DOHH2 (cell line): ENCODE results near the gene RAB11B.
"Not testable (repeated sequence)": the region's sequence is repeated elsewhere in the genome, so short reads cannot be mapped to it uniquely, and the experiment has no call there.

Source experiments
- H3F3A ChIP-seq: fragments of 200-600 bp; sonication (generic), shearing (Covaris generic); 2 replicates; pipeline ENCODE4 v1.6.0; 2016; ENCODE audit warnings: antibody characterized with exemption, mild to moderate bottlenecking; ENCODE audit not compliant: control insufficient read depth, insufficient read depth
- H3K27ac ChIP-seq: fragments of 200-600 bp; sonication (generic); 2 replicates; pipeline ENCODE4 v1.5.1; 2014; ENCODE audit warnings: low read depth, mild to moderate bottlenecking, low read length, moderate library complexity
- H3K27me3 ChIP-seq: fragments of 200-600 bp; sonication (generic); 2 replicates; pipeline ENCODE4 v1.6.1; 2014; ENCODE audit warnings: mild to moderate bottlenecking, low read length, mixed read lengths; ENCODE audit not compliant: control insufficient read depth
- H3K36me3 ChIP-seq: fragments of 200-600 bp; sonication (generic); 2 replicates; pipeline ENCODE4 v1.6.1; 2014; ENCODE audit warnings: mild to moderate bottlenecking, low read length, moderate library complexity, mixed read lengths; ENCODE audit not compliant: control insufficient read depth
- H3K4me1 ChIP-seq: fragments of 200-600 bp; sonication (generic); 2 replicates; pipeline ENCODE4 v1.6.1; 2014; ENCODE audit warnings: mild to moderate bottlenecking, low read length, mixed read lengths; ENCODE audit not compliant: control insufficient read depth
- H3K4me2 ChIP-seq: fragments of 200-600 bp; sonication (generic); 2 replicates; pipeline ENCODE4 v1.6.0; 2014; ENCODE audit warnings: mild to moderate bottlenecking, low read length, moderate library complexity
- H3K4me3 ChIP-seq: fragments of 200-600 bp; sonication (generic); 2 replicates; pipeline ENCODE4 v1.5.1; 2014; ENCODE audit warnings: mild to moderate bottlenecking, low read length, mixed read lengths
- H3K79me2 ChIP-seq: fragments of 200-600 bp; sonication (generic); 2 replicates; pipeline ENCODE4 v1.6.1; 2014; ENCODE audit warnings: mild to moderate bottlenecking, low read length, mixed read lengths; ENCODE audit not compliant: control insufficient read depth
- H3K9me2 ChIP-seq: fragments of 200-600 bp; sonication (generic); replicated peaks from 2 replicates; pipeline ENCODE4 v1.6.1; 2014; ENCODE audit warnings: mild to moderate bottlenecking, low read length, mixed read lengths; ENCODE audit not compliant: control insufficient read depth
- H3K9me3 ChIP-seq: fragments of 200-600 bp; sonication (generic); 2 replicates; pipeline ENCODE4 v1.6.1; 2014; ENCODE audit warnings: antibody characterized with exemption, low read length, mixed read lengths; ENCODE audit not compliant: control insufficient read depth, insufficient read depth
- H4K20me1 ChIP-seq: fragments of 200-600 bp; sonication (generic); 2 replicates; pipeline ENCODE4 v1.6.0; 2014; ENCODE audit warnings: low read depth, mild to moderate bottlenecking, antibody characterized with exemption, low read length, moderate library complexity; ENCODE audit not compliant: control insufficient read depth, insufficient read depth
- CTCF ChIP-seq: fragments of 200-600 bp; sonication (generic); IDR thresholded peaks from one replicate; pipeline ENCODE4 v1.5.1; 2014; ENCODE audit warnings: antibody characterized with exemption, mild to moderate bottlenecking, low read depth, low read length; ENCODE audit not compliant: poor library complexity, severe bottlenecking
- EZH2phosphoT487 ChIP-seq: fragments of 200-600 bp; sonication (generic); IDR thresholded peaks from 2 replicates; pipeline ENCODE4 v1.6.1; 2017; ENCODE audit warnings: borderline replicate concordance, mild to moderate bottlenecking, antibody characterized with exemption, low read length, moderate library complexity, mixed read lengths

Gene RAB11B

GRCh38 chr19:8377598-8377997 lies 12.6 kb upstream of the RAB11B start:
- no peaks in the 10 kb centered on the region for H3K79me2 ChIP-seq
- no peaks in the 10 kb centered on the region for H4K20me1 ChIP-seq
- no peaks in the 10 kb centered on the region for H3F3A ChIP-seq
- H3K4me1 ChIP-seq, result no peaks in the 10 kb centered on the region
- no peaks in the 10 kb centered on the region for H3K9me2 ChIP-seq
- no peaks in the 10 kb centered on the region for H3K36me3 ChIP-seq
- H3K9me3 ChIP-seq, result no peaks in the 10 kb centered on the region
- no peak overlapping the region for H3K4me2 ChIP-seq
- TF ChIP-seq CTCF (no peak), EZH2phosphoT487 (no peak)
- H3K4me3 ChIP-seq, result no peak overlapping the region
- H3K27me3 ChIP-seq, result no peaks in the 10 kb centered on the region
- no peak overlapping the region for H3K27ac ChIP-seq

- not testable (repeated sequence) for H3K9me2 ChIP-seq, H3K36me3 ChIP-seq, H3K4me2 ChIP-seq, H4K20me1 ChIP-seq, H3K4me3 ChIP-seq, H3K27ac ChIP-seq, H3F3A ChIP-seq, H3K9me3 ChIP-seq, H3K4me1 ChIP-seq, H3K27me3 ChIP-seq, H3K79me2 ChIP-seq
Measured at GRCh38 chr19:8379156-8379891, 10.8 kb upstream of the RAB11B start.

- not testable (repeated sequence) for H3K27me3 ChIP-seq, H3K36me3 ChIP-seq, H3K27ac ChIP-seq, H3K9me2 ChIP-seq, H3K4me2 ChIP-seq, H3K9me3 ChIP-seq, H4K20me1 ChIP-seq, H3F3A ChIP-seq, H3K4me1 ChIP-seq, H3K4me3 ChIP-seq, H3K79me2 ChIP-seq
Measured at GRCh38 chr19:8384569-8384968, 5.6 kb upstream of the RAB11B start.

- not testable (repeated sequence) for H3K9me2 ChIP-seq, H3K27ac ChIP-seq, H3K36me3 ChIP-seq, H3K4me3 ChIP-seq, H3K79me2 ChIP-seq, H3F3A ChIP-seq, H3K4me2 ChIP-seq, H4K20me1 ChIP-seq, H3K9me3 ChIP-seq, H3K4me1 ChIP-seq, H3K27me3 ChIP-seq
Measured at GRCh38 chr19:8385103-8385502, 5.1 kb upstream of the RAB11B start.

- not testable (repeated sequence) for H3K36me3 ChIP-seq, H3K27me3 ChIP-seq, H4K20me1 ChIP-seq, H3K4me3 ChIP-seq, H3K27ac ChIP-seq, H3K4me2 ChIP-seq, H3K9me3 ChIP-seq, H3K79me2 ChIP-seq, H3F3A ChIP-seq, H3K9me2 ChIP-seq, H3K4me1 ChIP-seq
Measured at GRCh38 chr19:8385566-8385965, 4.6 kb upstream of the RAB11B start.

GRCh38 chr19:8386419-8386818 lies 3.7 kb upstream of the RAB11B start:
- H3K4me2 ChIP-seq, H3K27me3 ChIP-seq, H4K20me1 ChIP-seq, H3K36me3 ChIP-seq, H3K4me3 ChIP-seq, H3K9me2 ChIP-seq, H3F3A ChIP-seq, H3K9me3 ChIP-seq, H3K27ac ChIP-seq: not testable (repeated sequence)
- peaks cover 15% of the 10 kb centered on the region for H3K79me2 ChIP-seq
- peaks cover 14% of the 10 kb centered on the region for H3K4me1 ChIP-seq
